ENCODE results near the gene SASH3.

SASH3 gene

DNA sequence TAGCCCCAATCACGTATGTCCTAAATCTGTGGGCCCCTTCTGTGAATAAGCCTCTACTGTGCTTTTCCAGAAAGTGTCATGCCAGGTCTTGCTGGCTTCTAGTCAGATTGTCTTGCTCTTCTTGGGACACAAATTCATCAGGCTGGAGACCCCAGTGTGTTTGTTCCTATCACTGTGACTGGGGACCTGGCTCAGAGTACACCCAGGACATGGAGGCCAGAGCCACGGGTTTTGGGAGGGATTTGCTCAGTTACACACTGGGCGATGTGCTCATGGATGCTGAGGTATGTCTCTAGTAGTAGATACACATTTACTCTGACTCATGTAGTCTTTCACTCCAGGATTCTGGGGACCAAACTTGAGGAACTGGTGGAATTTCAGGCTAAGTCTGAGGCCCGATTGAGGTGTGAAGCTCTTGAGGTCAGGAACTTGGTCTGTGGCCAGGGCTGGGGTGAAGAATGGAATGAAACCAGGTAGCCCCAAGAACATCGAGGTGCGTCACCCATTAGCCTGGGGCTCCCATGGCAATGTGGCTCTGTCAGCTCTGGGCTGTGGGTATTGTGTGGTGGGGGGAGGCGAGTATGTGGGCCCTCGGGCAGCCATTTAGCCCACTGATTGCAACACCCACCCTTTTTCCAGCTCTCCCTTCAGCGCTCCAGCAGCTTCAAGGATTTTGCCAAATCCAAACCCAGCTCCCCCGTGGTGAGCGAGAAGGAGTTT is 7.7 kb downstream of the SASH3 start:
- no peak for DNase-seq (ENCODE audit: insufficient read length)
- TF ChIP-seq POLR2A (IDR thresholded peaks at IDR 0.05; ENCODE audit: low read depth, low read length) = no peak
- no peak for TF ChIP-seq POLR2AphosphoS5 (IDR thresholded peaks at IDR 0.05; ENCODE audit: low read depth, low read length)
- no peak for TF ChIP-seq TAF1 (IDR thresholded peaks at IDR 0.05; ENCODE audit: borderline replicate concordance, low read depth, low read length)
- FAIRE-seq = peak; percentile 21

DNA sequence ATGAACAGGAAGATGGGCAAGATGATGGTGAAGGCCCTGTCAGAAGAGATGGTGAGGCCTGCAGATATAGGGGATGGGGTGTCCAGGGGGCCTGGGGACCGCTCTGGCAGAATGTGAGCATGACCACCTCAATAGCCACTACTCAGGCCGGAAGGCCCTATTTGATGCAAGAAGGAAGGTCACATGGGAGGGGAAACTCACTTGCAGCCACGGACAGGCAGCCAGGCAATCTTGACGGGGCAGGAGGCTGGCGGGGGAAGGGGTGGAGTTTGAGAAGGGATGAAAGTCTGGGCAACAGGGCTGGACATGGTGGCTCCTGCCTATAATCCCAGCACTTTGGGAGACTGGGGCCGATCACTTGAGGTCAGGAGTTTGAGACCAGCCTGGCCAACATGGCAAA is 8.8 kb downstream of the SASH3 start:
- no peak for DNase-seq (ENCODE audit: insufficient read length)
- TF ChIP-seq POLR2AphosphoS5 (IDR thresholded peaks at IDR 0.05; ENCODE audit: low read depth, low read length) (no peak), POLR2A (IDR thresholded peaks at IDR 0.05; ENCODE audit: low read depth, low read length) (no peak), TAF1 (IDR thresholded peaks at IDR 0.05; ENCODE audit: borderline replicate concordance, low read depth, low read length) (no peak)
- FAIRE-seq = no peak

DNA sequence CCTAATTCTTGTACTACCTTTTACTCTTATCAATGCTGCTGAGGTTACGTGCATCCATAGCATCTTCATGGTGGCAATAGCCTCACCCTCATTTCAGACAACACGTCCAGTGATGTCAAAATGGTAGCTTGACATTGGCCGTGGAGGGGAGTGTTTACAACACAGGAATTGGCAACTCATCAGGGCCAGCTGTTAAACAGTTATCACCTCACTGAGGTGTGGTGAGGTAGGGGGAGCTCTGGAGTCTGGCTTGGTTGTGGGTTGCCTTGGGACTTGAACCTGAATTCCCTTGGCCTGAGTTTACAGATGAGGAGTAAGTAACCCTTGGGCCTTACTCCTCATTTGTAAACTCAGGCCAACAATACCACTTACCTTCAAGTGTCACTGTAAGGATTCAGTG is 10.4 kb downstream of the SASH3 start:
- FAIRE-seq (no peak), DNase-seq (ENCODE audit: insufficient read length) (no peak)
- TF ChIP-seq TAF1 (IDR thresholded peaks at IDR 0.05; ENCODE audit: borderline replicate concordance, low read depth, low read length) = no peak
- TF ChIP-seq POLR2AphosphoS5 (IDR thresholded peaks at IDR 0.05; ENCODE audit: low read depth, low read length) = no peak
- TF ChIP-seq POLR2A (IDR thresholded peaks at IDR 0.05; ENCODE audit: low read depth, low read length) = no peak

DNA sequence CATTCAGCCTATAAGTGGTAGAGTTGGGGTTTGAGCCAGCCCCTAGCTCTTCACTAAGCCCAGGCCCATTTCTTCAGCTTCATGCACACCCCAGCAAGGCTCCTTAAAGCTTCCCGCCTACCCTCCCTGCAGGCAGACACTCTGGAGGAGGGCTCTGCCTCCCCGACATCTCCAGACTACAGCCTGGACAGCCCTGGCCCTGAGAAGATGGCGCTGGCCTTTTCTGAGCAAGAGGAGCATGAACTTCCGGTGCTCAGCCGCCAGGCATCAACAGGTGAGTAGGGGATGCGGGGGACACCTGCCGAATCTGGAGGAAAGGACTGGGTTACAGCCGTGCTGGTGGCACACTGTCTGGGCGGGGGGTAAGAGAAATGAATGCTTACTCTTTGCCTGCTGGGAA is 11.1 kb downstream of the SASH3 start:
- TF ChIP-seq POLR2AphosphoS5 (IDR thresholded peaks at IDR 0.05; ENCODE audit: low read depth, low read length) (no peak), TAF1 (IDR thresholded peaks at IDR 0.05; ENCODE audit: borderline replicate concordance, low read depth, low read length) (no peak), POLR2A (IDR thresholded peaks at IDR 0.05; ENCODE audit: low read depth, low read length) (no peak)
- no peak for DNase-seq (ENCODE audit: insufficient read length)
- no peak for FAIRE-seq

DNA sequence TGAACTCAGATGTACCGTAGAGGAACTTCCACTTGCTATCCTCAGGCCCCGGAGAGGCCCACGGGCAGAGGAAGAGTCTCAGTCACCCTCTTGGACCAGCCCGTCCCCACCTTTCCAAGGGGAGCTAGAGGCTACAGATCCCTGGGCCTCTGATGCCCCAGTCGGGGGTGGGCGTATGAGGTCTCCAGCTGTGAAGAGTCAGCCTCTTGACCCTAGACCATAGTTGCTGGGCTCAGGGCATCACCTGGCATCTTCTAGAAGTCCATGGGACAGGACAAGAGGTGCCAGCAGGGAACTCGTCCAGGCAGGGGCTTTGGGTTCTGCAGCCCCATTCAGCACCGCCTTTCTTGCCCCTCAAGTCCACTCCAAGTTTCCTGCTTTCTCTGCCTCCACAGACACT is 11.6 kb downstream of the SASH3 start:
- DNase-seq (ENCODE audit: insufficient read length) (no peak), FAIRE-seq (no peak)
- TF ChIP-seq POLR2AphosphoS5 (IDR thresholded peaks at IDR 0.05; ENCODE audit: low read depth, low read length) = no peak
- TF ChIP-seq TAF1 (IDR thresholded peaks at IDR 0.05; ENCODE audit: borderline replicate concordance, low read depth, low read length) = no peak

DNA sequence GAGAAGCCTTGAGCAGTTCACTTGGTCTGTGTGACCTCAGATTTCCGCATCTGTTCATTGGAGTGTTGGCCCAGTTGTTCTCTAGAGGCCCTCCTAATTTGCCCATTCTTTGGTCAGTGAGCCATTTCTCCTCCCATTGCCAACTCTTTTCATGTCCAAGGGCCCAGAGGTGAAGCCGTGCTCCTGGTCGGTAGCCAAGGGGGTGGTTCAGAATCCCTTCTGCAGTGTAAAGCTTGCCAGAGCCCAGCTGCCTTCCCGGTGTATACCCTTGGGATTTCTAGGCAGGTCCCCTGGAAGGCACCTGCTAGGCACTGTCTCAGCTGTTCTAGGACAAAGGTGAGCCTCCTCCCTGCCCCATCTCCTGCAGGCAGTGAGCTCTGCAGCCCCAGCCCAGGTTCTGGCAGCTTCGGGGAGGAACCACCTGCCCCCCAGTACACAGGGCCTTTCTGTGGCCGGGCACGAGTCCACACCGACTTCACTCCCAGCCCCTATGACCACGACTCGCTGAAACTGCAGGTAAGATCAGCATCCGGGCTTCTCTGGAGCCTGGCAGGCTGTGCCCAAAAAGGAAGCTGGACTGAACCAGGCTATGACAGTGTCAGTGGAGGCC is 12.3 kb downstream of the SASH3 start:
- peak; percentile 67 for FAIRE-seq
- TF ChIP-seq TAF1 (IDR thresholded peaks at IDR 0.05; ENCODE audit: borderline replicate concordance, low read depth, low read length) = no peak
- TF ChIP-seq POLR2AphosphoS5 (IDR thresholded peaks at IDR 0.05; ENCODE audit: low read depth, low read length) = no peak
- TF ChIP-seq POLR2A (IDR thresholded peaks at IDR 0.05; ENCODE audit: low read depth, low read length) = peak; percentile 38; the same call in 1 of the 2 replicates

DNA sequence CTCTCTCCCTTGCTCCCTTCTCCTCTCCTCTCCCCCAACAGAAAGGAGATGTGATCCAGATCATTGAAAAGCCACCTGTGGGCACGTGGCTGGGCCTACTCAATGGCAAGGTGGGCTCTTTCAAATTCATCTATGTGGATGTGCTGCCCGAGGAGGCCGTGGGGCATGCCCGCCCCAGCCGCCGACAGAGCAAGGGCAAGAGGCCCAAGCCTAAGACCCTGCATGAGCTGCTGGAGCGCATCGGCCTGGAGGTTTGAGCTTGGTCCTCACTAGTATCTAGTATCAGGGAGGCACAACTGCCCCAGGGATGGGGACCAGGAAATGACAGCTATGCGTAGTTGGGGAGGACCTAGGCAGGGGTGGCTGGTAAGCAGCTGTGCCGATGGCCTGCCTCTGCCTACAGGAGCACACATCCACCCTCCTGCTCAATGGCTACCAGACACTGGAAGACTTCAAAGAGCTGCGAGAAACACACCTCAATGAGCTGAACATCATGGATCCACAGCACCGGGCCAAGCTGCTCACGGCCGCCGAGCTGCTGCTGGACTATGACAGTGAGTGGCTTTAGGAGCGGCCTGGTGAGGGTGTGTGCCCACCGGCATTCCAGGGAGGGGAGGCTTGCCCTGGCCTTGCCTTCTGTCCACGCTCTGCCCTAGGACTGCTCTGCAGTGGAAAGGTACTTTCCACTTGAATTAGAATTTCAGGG is 13.0 kb downstream of the SASH3 start:
- no peak for DNase-seq (ENCODE audit: insufficient read length)
- TF ChIP-seq POLR2AphosphoS5 (IDR thresholded peaks at IDR 0.05; ENCODE audit: low read depth, low read length) (no peak), TAF1 (IDR thresholded peaks at IDR 0.05; ENCODE audit: borderline replicate concordance, low read depth, low read length) (no peak)
- no peak for FAIRE-seq

More for the DNA sequence above, 12.3 kb downstream of the SASH3 start:
- no peak for DNase-seq (ENCODE audit: insufficient read length)

DNA sequence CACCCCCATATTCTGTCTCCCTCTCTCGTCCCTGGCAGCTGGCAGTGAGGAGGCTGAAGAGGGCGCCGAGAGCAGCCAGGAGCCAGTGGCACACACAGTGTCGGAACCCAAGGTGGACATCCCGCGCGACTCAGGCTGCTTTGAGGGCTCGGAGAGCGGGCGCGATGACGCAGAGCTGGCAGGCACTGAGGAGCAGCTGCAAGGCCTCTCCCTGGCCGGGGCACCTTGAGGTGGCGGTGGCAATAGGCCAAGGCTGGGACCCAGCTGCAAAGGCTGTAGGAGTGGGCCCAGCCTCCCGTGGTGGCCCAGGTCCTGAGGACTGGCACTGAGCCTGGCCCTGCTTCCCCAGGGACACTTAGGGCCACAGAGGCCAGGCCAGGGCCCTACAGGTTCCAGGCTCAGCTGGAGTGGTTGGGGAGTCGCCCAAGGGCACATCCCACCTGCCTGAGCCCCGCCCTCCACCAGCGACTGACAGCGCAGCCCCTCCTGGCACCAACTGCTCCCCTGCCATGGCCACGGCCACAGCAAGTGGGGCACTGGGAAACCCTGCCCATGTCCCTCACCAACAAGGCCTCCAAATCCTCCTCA is 13.9 kb downstream of the SASH3 start:
- TF ChIP-seq TAF1 (IDR thresholded peaks at IDR 0.05; ENCODE audit: borderline replicate concordance, low read depth, low read length) = no peak
- TF ChIP-seq POLR2A (IDR thresholded peaks at IDR 0.05; ENCODE audit: low read depth, low read length) = no peak; the same call in 1 of the 2 replicates
- TF ChIP-seq POLR2AphosphoS5 (IDR thresholded peaks at IDR 0.05; ENCODE audit: low read depth, low read length) = no peak
- no peak for FAIRE-seq
- no peak for DNase-seq (ENCODE audit: insufficient read length)

DNA sequence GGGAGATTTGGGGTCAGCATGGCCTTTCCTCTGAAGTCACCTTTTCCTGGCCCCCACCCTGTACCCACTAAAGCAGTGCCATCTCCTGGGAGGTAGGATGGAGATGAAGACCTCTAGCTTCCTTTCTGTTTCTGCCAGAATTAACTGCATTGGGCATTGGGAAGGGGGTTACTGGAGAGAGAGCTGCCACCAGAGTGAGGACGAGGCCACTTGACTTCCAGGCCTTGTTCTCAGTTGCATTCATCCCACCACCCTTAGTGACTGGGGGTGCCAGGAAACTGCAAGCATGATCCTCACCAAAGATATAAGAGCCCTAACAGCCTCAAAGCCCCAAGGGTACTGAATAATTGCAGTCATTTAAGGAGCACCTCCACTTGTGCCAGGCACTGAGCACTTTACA is 15.8 kb downstream of the SASH3 start:
- FAIRE-seq (no peak), DNase-seq (ENCODE audit: insufficient read length) (no peak)
- 0 out of 2 replicates have a peak, but pooled peaks have one; percentile 36 for TF ChIP-seq POLR2A (IDR thresholded peaks at IDR 0.05; ENCODE audit: low read depth, low read length)
- no peak for TF ChIP-seq POLR2AphosphoS5 (IDR thresholded peaks at IDR 0.05; ENCODE audit: low read depth, low read length)
- TF ChIP-seq TAF1 (IDR thresholded peaks at IDR 0.05; ENCODE audit: borderline replicate concordance, low read depth, low read length) = no peak

DNA sequence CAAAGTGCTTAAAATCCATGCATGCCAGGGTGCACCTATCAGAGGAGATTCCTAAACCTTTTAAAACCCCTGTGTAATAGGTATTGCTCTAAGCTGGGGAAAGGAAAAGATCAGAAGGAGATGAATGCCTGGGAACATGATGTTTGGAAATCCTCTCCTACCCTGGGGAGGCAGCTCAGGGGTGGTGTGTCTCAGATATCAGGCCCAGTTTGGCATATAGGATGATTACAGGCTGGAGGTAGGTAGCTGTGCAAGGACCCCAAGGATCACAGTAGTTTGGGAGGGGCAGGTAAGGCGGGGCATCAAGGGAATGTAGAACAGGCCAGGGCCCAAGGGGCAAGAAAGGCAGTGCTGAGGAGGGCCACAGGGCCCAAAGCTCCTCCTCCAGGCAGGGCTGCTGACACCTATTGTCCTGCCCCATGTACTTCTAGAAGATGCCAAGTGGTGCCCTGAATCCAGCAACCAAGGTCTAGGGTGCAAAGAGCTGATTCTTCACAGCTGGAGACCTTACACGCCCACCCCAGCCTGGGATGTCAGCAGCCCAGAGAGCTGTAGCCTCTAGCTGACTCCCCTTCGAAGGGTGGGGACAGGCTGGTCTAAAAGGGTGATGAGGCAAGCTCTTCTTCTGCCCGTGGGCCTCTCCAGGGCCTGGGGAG is 17.6 kb downstream of the SASH3 start:
- DNase-seq (ENCODE audit: insufficient read length) = no peak
- TF ChIP-seq TAF1 (IDR thresholded peaks at IDR 0.05; ENCODE audit: borderline replicate concordance, low read depth, low read length) (no peak), POLR2A (IDR thresholded peaks at IDR 0.05; ENCODE audit: low read depth, low read length) (0 out of 2 replicates have a peak, but pooled peaks have one; percentile 32), POLR2AphosphoS5 (IDR thresholded peaks at IDR 0.05; ENCODE audit: low read depth, low read length) (peak; percentile 70)
- FAIRE-seq = peak; percentile 65

DNA sequence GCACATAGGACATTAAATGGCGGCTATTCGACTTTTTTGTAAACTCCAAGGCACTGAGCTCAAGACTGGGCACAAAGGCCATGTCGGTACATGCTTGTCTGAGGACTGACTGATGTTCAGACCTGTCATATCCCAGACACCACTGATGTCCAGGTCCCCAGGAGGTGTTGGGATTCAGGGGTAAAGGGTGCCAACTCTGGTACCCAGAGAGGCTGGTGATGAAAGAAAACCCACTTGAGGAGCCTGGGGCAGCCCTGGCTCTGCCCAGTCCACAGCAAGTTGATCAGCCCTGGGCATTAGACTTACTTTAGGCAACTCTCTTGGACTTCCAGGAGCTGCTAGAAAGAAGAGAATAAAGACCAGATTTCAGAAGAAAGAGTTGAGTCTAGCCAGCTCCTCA is 18.7 kb downstream of the SASH3 start:
- no peak; the same call in 1 of the 2 replicates for TF ChIP-seq POLR2AphosphoS5 (IDR thresholded peaks at IDR 0.05; ENCODE audit: low read depth, low read length)
- TF ChIP-seq TAF1 (IDR thresholded peaks at IDR 0.05; ENCODE audit: borderline replicate concordance, low read depth, low read length) = no peak
- FAIRE-seq (no peak), DNase-seq (ENCODE audit: insufficient read length) (no peak)
